ENCODE results near the gene DMRTC2. TPM values are rescaled to one million over a fixed set of nuclear protein-coding genes. Genes with fewer than 3 reads are reported as not detected.
A peak's percentile ranks its signal among the peaks of the same experiment; 100 is the strongest.

Gene DMRTC2
- total and polyA plus RNA-seq, 2 of the 13 experiments (the other 11 are each of a cell fraction or from before 2014, with no cell fraction given) = not detected

DNA sequence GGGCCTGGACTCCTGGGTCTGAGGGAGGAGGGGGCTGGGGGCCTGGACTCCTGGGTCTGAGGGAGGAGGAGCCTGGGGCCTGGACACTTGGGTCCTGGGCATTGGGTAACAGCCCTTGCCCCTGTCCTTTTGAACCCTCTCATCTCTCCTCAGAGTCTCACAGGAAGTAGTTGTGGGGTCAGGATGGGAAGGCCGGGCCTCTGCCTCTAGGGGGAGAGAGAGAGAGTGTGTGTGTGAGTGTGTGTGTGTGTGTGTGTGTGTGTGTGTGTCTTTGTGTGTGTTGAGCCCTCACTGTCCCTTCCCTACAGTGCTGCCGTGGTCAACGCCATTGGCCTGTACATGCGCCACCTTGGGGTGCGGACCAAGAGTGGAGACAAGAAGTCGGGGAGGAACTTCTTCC is 49.1 kb downstream of the DMRTC2 start (continued):
- TF ChIP-seq, protein P1, sequence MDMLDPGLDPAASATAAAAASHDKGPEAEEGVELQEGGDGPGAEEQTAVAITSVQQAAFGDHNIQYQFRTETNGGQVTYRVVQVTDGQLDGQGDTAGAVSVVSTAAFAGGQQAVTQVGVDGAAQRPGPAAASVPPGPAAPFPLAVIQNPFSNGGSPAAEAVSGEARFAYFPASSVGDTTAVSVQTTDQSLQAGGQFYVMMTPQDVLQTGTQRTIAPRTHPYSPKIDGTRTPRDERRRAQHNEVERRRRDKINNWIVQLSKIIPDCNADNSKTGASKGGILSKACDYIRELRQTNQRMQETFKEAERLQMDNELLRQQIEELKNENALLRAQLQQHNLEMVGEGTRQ (IDR thresholded peaks at IDR 0.05; ENCODE audit: low read depth, low read length) = no peak
- TF ChIP-seq, protein P1 (CRISPR knock-in tag; IDR thresholded peaks at IDR 0.05; ENCODE audit: borderline replicate concordance) = no peak
- TF ChIP-seq, protein P2, sequence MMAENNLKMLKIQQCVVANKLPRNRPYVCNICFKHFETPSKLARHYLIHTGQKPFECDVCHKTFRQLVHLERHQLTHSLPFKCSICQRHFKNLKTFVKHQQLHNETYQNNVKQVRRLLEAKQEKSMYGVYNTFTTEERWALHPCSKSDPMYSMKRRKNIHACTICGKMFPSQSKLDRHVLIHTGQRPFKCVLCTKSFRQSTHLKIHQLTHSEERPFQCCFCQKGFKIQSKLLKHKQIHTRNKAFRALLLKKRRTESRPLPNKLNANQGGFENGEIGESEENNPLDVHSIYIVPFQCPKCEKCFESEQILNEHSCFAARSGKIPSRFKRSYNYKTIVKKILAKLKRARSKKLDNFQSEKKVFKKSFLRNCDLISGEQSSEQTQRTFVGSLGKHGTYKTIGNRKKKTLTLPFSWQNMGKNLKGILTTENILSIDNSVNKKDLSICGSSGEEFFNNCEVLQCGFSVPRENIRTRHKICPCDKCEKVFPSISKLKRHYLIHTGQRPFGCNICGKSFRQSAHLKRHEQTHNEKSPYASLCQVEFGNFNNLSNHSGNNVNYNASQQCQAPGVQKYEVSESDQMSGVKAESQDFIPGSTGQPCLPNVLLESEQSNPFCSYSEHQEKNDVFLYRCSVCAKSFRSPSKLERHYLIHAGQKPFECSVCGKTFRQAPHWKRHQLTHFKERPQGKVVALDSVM (CRISPR knock-in tag; IDR thresholded peaks at IDR 0.05) = peak; percentile 36; the same call in 1 of the 2 replicates
- TF ChIP-seq SOX6 (IDR thresholded peaks at IDR 0.05) = no peak
- peak; percentile 26; the same call in 1 of the 2 replicates for TF ChIP-seq SOX6 (CRISPR knock-in tag; IDR thresholded peaks at IDR 0.05)
- no peak for TF ChIP-seq ZNF350 (CRISPR knock-in tag; IDR thresholded peaks at IDR 0.05; ENCODE audit: borderline replicate concordance, low read depth)
- TF ChIP-seq, protein P3, sequence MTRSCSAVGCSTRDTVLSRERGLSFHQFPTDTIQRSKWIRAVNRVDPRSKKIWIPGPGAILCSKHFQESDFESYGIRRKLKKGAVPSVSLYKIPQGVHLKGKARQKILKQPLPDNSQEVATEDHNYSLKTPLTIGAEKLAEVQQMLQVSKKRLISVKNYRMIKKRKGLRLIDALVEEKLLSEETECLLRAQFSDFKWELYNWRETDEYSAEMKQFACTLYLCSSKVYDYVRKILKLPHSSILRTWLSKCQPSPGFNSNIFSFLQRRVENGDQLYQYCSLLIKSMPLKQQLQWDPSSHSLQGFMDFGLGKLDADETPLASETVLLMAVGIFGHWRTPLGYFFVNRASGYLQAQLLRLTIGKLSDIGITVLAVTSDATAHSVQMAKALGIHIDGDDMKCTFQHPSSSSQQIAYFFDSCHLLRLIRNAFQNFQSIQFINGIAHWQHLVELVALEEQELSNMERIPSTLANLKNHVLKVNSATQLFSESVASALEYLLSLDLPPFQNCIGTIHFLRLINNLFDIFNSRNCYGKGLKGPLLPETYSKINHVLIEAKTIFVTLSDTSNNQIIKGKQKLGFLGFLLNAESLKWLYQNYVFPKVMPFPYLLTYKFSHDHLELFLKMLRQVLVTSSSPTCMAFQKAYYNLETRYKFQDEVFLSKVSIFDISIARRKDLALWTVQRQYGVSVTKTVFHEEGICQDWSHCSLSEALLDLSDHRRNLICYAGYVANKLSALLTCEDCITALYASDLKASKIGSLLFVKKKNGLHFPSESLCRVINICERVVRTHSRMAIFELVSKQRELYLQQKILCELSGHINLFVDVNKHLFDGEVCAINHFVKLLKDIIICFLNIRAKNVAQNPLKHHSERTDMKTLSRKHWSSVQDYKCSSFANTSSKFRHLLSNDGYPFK (CRISPR knock-in tag; IDR thresholded peaks at IDR 0.05; ENCODE audit: borderline replicate concordance) = no peak
- peak; percentile 47 for TF ChIP-seq HNF4A (CRISPR knock-in tag; IDR thresholded peaks at IDR 0.05)
- TF ChIP-seq ZNF703 (CRISPR knock-in tag; IDR thresholded peaks at IDR 0.05; ENCODE audit: borderline replicate concordance) = no peak
- TF ChIP-seq ZFP36L1 (CRISPR knock-in tag; IDR thresholded peaks at IDR 0.05) = no peak
- peak; percentile 50 for TF ChIP-seq RARA (CRISPR knock-in tag; IDR thresholded peaks at IDR 0.05)
- TF ChIP-seq EZH2 (conservative IDR thresholded peaks at IDR 0.05; ENCODE audit: low read depth, low read length) = no peak
- TF ChIP-seq, protein P4, sequence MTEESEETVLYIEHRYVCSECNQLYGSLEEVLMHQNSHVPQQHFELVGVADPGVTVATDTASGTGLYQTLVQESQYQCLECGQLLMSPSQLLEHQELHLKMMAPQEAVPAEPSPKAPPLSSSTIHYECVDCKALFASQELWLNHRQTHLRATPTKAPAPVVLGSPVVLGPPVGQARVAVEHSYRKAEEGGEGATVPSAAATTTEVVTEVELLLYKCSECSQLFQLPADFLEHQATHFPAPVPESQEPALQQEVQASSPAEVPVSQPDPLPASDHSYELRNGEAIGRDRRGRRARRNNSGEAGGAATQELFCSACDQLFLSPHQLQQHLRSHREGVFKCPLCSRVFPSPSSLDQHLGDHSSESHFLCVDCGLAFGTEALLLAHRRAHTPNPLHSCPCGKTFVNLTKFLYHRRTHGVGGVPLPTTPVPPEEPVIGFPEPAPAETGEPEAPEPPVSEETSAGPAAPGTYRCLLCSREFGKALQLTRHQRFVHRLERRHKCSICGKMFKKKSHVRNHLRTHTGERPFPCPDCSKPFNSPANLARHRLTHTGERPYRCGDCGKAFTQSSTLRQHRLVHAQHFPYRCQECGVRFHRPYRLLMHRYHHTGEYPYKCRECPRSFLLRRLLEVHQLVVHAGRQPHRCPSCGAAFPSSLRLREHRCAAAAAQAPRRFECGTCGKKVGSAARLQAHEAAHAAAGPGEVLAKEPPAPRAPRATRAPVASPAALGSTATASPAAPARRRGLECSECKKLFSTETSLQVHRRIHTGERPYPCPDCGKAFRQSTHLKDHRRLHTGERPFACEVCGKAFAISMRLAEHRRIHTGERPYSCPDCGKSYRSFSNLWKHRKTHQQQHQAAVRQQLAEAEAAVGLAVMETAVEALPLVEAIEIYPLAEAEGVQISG (CRISPR knock-in tag; IDR thresholded peaks at IDR 0.05) = peak; percentile 59
- no peak for TF ChIP-seq ZNF33A (CRISPR knock-in tag; IDR thresholded peaks at IDR 0.05; ENCODE audit: borderline replicate concordance)
- TF ChIP-seq ZMYM3 (CRISPR knock-in tag; IDR thresholded peaks at IDR 0.05) = peak; percentile 64; the same call in 1 of the 2 replicates
- TF ChIP-seq, protein P5, sequence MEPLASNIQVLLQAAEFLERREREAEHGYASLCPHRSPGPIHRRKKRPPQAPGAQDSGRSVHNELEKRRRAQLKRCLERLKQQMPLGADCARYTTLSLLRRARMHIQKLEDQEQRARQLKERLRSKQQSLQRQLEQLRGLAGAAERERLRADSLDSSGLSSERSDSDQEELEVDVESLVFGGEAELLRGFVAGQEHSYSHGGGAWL (CRISPR knock-in tag; IDR thresholded peaks at IDR 0.05) = no peak
- TF ChIP-seq ZNF282 (IDR thresholded peaks at IDR 0.05; ENCODE audit: partially characterized antibody) = no peak
- no peak for TF ChIP-seq ZNF562 (CRISPR knock-in tag; IDR thresholded peaks at IDR 0.05; ENCODE audit: borderline replicate concordance)
- TF ChIP-seq ZNF441 (CRISPR knock-in tag; IDR thresholded peaks at IDR 0.05; ENCODE audit: borderline replicate concordance) = no peak
